ENCODE results near the gene OSBPL10. TPM values are rescaled to one million over a fixed set of nuclear protein-coding genes. Genes with fewer than 3 reads are reported as not detected.
A peak's percentile ranks its signal among the peaks of the same experiment; 100 is the strongest.

The OSBPL10 gene
- polyA plus RNA-seq, 1 experiment: 11.2 TPM

- Histone ChIP-seq H3K4me3 (ENCODE audit: low read depth, low read length) (no peak overlapping the region), H3K27me3 (ENCODE audit: control insufficient read depth, insufficient read depth, low read length) (no peaks in the 10 kb centered on the region), H3K36me3 (ENCODE audit: control insufficient read depth, insufficient read depth, low read length) (no peaks in the 10 kb centered on the region)
- POLR2A ChIA-PET: no interaction called here
- CTCF ChIA-PET: interaction anchor here (1.2 kb wide), 1 partner anchor 939 kb away, joined by 3 read pairs; no protein-coding TSS in a partner anchor
- TF ChIP-seq, protein P1, sequence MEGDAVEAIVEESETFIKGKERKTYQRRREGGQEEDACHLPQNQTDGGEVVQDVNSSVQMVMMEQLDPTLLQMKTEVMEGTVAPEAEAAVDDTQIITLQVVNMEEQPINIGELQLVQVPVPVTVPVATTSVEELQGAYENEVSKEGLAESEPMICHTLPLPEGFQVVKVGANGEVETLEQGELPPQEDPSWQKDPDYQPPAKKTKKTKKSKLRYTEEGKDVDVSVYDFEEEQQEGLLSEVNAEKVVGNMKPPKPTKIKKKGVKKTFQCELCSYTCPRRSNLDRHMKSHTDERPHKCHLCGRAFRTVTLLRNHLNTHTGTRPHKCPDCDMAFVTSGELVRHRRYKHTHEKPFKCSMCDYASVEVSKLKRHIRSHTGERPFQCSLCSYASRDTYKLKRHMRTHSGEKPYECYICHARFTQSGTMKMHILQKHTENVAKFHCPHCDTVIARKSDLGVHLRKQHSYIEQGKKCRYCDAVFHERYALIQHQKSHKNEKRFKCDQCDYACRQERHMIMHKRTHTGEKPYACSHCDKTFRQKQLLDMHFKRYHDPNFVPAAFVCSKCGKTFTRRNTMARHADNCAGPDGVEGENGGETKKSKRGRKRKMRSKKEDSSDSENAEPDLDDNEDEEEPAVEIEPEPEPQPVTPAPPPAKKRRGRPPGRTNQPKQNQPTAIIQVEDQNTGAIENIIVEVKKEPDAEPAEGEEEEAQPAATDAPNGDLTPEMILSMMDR (IDR thresholded peaks at IDR 0.05; ENCODE audit: insufficient read depth, low read depth, low read length): no peak
- no peak for DNase-seq (ENCODE audit: low read depth)
These were observed 272.1 kb downstream of the OSBPL10 start for GRCh38 chr3:31709005-31709404.

- ChIA-PET CTCF (no interaction called here), POLR2A (no interaction called here)
- TF ChIP-seq, protein P1 (IDR thresholded peaks at IDR 0.05; ENCODE audit: insufficient read depth, low read depth, low read length): no peak
- H3K27me3 ChIP-seq (ENCODE audit: control insufficient read depth, insufficient read depth, low read length): no peaks in the 10 kb centered on the region
- no peak for DNase-seq (ENCODE audit: low read depth)
- no peak overlapping the region for H3K4me3 ChIP-seq (ENCODE audit: low read depth, low read length)
- no peaks in the 10 kb centered on the region for H3K36me3 ChIP-seq (ENCODE audit: control insufficient read depth, insufficient read depth, low read length)
These were observed 273.8 kb downstream of the OSBPL10 start for GRCh38 chr3:31707286-31707685.

DNA sequence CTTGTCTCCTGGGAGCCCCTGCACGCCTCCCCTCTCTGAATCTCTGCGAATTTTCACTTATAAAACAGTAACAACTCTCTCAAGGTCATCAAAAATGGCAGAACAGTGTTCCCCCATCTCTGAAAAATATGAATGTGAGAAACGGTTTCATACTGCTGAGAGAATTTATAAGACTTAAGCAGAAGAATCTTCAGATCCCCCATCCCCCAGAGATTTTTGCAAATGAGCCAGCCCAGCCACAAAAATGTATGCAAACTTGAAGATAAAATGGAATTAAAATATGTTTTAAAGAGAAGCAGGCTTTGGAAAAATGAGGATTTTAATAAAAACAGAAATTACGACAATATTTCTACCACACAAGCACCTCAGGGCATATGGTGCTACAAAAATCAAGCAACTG is 275.3 kb downstream of the OSBPL10 start:
- ChIA-PET CTCF (no interaction called here), POLR2A (no interaction called here)
- TF ChIP-seq, protein P1 (IDR thresholded peaks at IDR 0.05; ENCODE audit: insufficient read depth, low read depth, low read length): no peak
- no peaks in the 10 kb centered on the region for H3K36me3 ChIP-seq (ENCODE audit: control insufficient read depth, insufficient read depth, low read length)
- no peak overlapping the region for H3K4me3 ChIP-seq (ENCODE audit: low read depth, low read length)
- no peak for DNase-seq (ENCODE audit: low read depth)
- H3K27me3 ChIP-seq (ENCODE audit: control insufficient read depth, insufficient read depth, low read length): no peaks in the 10 kb centered on the region

GRCh38 chr3:31704591-31705179 is 276.4 kb downstream of the OSBPL10 start:
- ChIA-PET CTCF (interaction anchor here (1.4 kb wide), 1 partner anchor 93 kb away, joined by 4 read pairs; no protein-coding TSS in a partner anchor), POLR2A (interaction anchor here (0.6 to 0.7 kb wide), 2 partner anchors 16 to 172 kb away, joined by 3 to 4 read pairs; partner anchors contain the start of gene STT3B)
- peak; percentile 75 for DNase-seq (ENCODE audit: low read depth)
- H3K27me3 ChIP-seq (ENCODE audit: control insufficient read depth, insufficient read depth, low read length): no peaks in the 10 kb centered on the region
- no peak overlapping the region for H3K4me3 ChIP-seq (ENCODE audit: low read depth, low read length)
- H3K36me3 ChIP-seq (ENCODE audit: control insufficient read depth, insufficient read depth, low read length): no peaks in the 10 kb centered on the region
- TF ChIP-seq, protein P1 (IDR thresholded peaks at IDR 0.05; ENCODE audit: insufficient read depth, low read depth, low read length): no peak

DNA sequence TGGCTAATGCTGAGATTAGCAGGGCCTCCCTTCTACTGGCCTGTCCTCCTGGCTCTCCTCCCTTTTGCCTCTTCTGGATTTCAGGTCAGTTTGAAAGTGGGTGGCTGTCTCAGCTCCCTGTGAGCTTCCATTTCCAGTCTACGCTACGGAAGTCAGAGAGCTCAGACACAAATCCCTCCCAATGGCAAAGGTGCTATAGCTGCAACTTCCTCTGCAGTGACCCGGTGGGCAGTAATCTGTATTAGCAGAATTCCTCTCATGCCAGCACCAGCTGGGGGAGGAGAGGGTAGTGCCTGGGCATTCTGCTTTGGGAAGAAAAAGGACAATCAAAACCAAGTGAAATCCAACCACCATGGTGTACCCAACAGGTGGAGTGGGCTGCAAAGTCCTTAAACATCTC is 276.9 kb downstream of the OSBPL10 start:
- TF ChIP-seq, protein P1 (IDR thresholded peaks at IDR 0.05; ENCODE audit: insufficient read depth, low read depth, low read length): no peak
- no peak for DNase-seq (ENCODE audit: low read depth)
- CTCF ChIA-PET: interaction anchor here (1.2 to 1.4 kb wide), 2 partner anchors 93 to 126 kb away, joined by 3 to 4 read pairs; no protein-coding TSS in a partner anchor
- Histone ChIP-seq H3K36me3 (ENCODE audit: control insufficient read depth, insufficient read depth, low read length) (no peaks in the 10 kb centered on the region), H3K4me3 (ENCODE audit: low read depth, low read length) (no peak overlapping the region), H3K27me3 (ENCODE audit: control insufficient read depth, insufficient read depth, low read length) (no peaks in the 10 kb centered on the region)
- POLR2A ChIA-PET: interaction anchor here (0.6 to 0.7 kb wide), 2 partner anchors 16 to 171 kb away, joined by 3 to 4 read pairs; partner anchors contain the start of gene STT3B
